K562 (cell line): ENCODE measurements around the gene LRRC47. TPM values are rescaled to one million over a fixed set of nuclear protein-coding genes. Genes with fewer than 3 reads are reported as not detected.

Source experiments
- NCOA4 ChIP-seq: fragments of 450-650 bp; IDR thresholded peaks from 2 replicates; pipeline ENCODE4 v1.6.1; 2018; ENCODE audit warnings: mild to moderate bottlenecking; ENCODE audit not compliant: partially characterized antibody
- RBM14 ChIP-seq: fragments of 200-400 bp; formaldehyde crosslinking; IDR thresholded peaks from 2 replicates; pipeline ENCODE4 v1.6.1; 2018; ENCODE audit warnings: low read depth, mild to moderate bottlenecking, low read length, moderate library complexity, borderline replicate concordance; ENCODE audit not compliant: insufficient read depth
- STAT6 ChIP-seq: sonication (generic); formaldehyde crosslinking; IDR thresholded peaks from 2 replicates; pipeline ENCODE4 v1.8.1; 2023; ENCODE audit warnings: mild to moderate bottlenecking, missing genetic modification reagents
- ZNF282 ChIP-seq: sonication (generic); formaldehyde crosslinking; IDR thresholded peaks from 2 replicates; pipeline ENCODE4 v1.8.1; 2023; ENCODE audit warnings: missing genetic modification reagents
- ZNF668 ChIP-seq: fragments of 250-450 bp; sonication (Bioruptor Pico); IDR thresholded peaks from 2 replicates; pipeline ENCODE4 v1.8.0; 2022; ENCODE audit warnings: mild to moderate bottlenecking, inconsistent platforms
- ZNF717 ChIP-seq: fragments of 250-450 bp; sonication (Bioruptor Pico); IDR thresholded peaks from 2 replicates; pipeline ENCODE4 v1.5.0; 2021
- polyA plus RNA-seq, 8 experiments: library from polyadenylated mRNA; depleted of rRNA in 4 of 8; stranded (reverse) in 5 of 8; unstranded in 3 of 8; fragments of >200 nt; fragmentation: Nextera tagmentation in 2 of 8; fragmentation: Illumina TruSeq in 1 of 8; extraction: Ambion mirVana in 2 of 8; extraction: Trizol in 1 of 8; gene quantifications; 2 replicates each; pipeline versions ENCODE4 v1.2.1 to v1.2.3, GENCODE V29; 2011 to 2014; ENCODE audit warnings: inconsistent platforms in 1 of 8, missing spikeins in 1 of 8
- total RNA-seq, 7 experiments: library from RNA; depleted of rRNA in 6 of 7; stranded (reverse); fragments of >200 nt in 6 of 7; fragmentation: Illumina TruSeq in 2 of 7; extraction: Trizol in 2 of 7; gene quantifications; 2 replicates each; pipeline versions ENCODE4 v1.2.1 to v1.2.3, GENCODE V29; 2011 to 2021; ENCODE audit warnings: low replicate concordance in 1 of 7
- TF ChIP-seq, protein P1 (sequence below): fragments of 250-450 bp; sonication (Bioruptor Pico); IDR thresholded peaks from 2 replicates; pipeline ENCODE4 v1.8.0; 2021; ENCODE audit warnings: moderate library complexity, mild to moderate bottlenecking, inconsistent platforms
- TF ChIP-seq, protein P2 (sequence below): fragments of 250-450 bp; sonication (Bioruptor Pico); IDR thresholded peaks from 2 replicates; pipeline ENCODE4 v1.5.0; 2022; ENCODE audit warnings: mild to moderate bottlenecking

LRRC47 gene
- total and polyA plus RNA-seq, 9 of the 15 experiments (the other 6 are each of a cell fraction or from before 2014, with no cell fraction given): 4.6 to 68.0 (median 35.9) TPM

- TF ChIP-seq, protein P1, sequence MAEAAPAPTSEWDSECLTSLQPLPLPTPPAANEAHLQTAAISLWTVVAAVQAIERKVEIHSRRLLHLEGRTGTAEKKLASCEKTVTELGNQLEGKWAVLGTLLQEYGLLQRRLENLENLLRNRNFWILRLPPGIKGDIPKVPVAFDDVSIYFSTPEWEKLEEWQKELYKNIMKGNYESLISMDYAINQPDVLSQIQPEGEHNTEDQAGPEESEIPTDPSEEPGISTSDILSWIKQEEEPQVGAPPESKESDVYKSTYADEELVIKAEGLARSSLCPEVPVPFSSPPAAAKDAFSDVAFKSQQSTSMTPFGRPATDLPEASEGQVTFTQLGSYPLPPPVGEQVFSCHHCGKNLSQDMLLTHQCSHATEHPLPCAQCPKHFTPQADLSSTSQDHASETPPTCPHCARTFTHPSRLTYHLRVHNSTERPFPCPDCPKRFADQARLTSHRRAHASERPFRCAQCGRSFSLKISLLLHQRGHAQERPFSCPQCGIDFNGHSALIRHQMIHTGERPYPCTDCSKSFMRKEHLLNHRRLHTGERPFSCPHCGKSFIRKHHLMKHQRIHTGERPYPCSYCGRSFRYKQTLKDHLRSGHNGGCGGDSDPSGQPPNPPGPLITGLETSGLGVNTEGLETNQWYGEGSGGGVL: no peak
- no peak for TF ChIP-seq NCOA4
- no peak for TF ChIP-seq STAT6 (CRISPR knock-in tag)
- no peak for TF ChIP-seq RBM14
- TF ChIP-seq ZNF717: no peak
- TF ChIP-seq, protein P2, sequence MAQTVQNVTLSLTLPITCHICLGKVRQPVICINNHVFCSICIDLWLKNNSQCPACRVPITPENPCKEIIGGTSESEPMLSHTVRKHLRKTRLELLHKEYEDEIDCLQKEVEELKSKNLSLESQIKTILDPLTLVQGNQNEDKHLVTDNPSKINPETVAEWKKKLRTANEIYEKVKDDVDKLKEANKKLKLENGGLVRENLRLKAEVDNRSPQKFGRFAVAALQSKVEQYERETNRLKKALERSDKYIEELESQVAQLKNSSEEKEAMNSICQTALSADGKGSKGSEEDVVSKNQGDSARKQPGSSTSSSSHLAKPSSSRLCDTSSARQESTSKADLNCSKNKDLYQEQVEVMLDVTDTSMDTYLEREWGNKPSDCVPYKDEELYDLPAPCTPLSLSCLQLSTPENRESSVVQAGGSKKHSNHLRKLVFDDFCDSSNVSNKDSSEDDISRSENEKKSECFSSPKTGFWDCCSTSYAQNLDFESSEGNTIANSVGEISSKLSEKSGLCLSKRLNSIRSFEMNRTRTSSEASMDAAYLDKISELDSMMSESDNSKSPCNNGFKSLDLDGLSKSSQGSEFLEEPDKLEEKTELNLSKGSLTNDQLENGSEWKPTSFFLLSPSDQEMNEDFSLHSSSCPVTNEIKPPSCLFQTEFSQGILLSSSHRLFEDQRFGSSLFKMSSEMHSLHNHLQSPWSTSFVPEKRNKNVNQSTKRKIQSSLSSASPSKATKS (CRISPR knock-in tag): no peak
- no peak for TF ChIP-seq ZNF282 (CRISPR knock-in tag)
- no peak for TF ChIP-seq ZNF668 (CRISPR knock-in tag)
Observed at GRCh38 chr1:3807769-3808168, 11.5 kb upstream of the LRRC47 start (continued).
